ENCODE measurements around the gene FEM1B.
A peak's percentile ranks its signal among the peaks of the same experiment; 100 is the strongest.

The FEM1B gene

GRCh38 chr15:68321229-68321628 is 43.7 kb downstream of the FEM1B start:
- no peak for DNase-seq (ENCODE audit: low read depth, low spot score)

GRCh38 chr15:68322796-68323195 is 45.3 kb downstream of the FEM1B start:
- no peak for DNase-seq (ENCODE audit: low read depth, low spot score)

GRCh38 chr15:68325726-68326125 is 48.2 kb downstream of the FEM1B start:
- DNase-seq (ENCODE audit: low read depth, low spot score): no peak

GRCh38 chr15:68326711-68327354 is 49.3 kb downstream of the FEM1B start:
- no peak for DNase-seq (ENCODE audit: low read depth, low spot score)

- no peak for DNase-seq (ENCODE audit: low read depth, low spot score)
Observed at GRCh38 chr15:68328443-68328842, 50.9 kb downstream of the FEM1B start.

GRCh38 chr15:68328964-68329363 is 51.4 kb downstream of the FEM1B start:
- DNase-seq (ENCODE audit: low read depth, low spot score): no peak

GRCh38 chr15:68330416-68330815 is 52.9 kb downstream of the FEM1B start:
- DNase-seq (ENCODE audit: low read depth, low spot score): no peak

GRCh38 chr15:68330901-68331300 is 53.4 kb downstream of the FEM1B start:
- peak; percentile 22 for DNase-seq (ENCODE audit: low read depth, low spot score)

GRCh38 chr15:68332266-68332665 is 54.7 kb downstream of the FEM1B start:
- no peak for DNase-seq (ENCODE audit: low read depth, low spot score)

GRCh38 chr15:68333775-68334470 is 56.4 kb downstream of the FEM1B start:
- no peak for DNase-seq (ENCODE audit: low read depth, low spot score)

- no peak for DNase-seq (ENCODE audit: low read depth, low spot score)
Observed at GRCh38 chr15:68334661-68335124, 57.1 kb downstream of the FEM1B start.

GRCh38 chr15:68335251-68335650 is 57.7 kb downstream of the FEM1B start:
- DNase-seq (ENCODE audit: low read depth, low spot score): no peak

- no peak for DNase-seq (ENCODE audit: low read depth, low spot score)
Observed at GRCh38 chr15:68335655-68336054, 58.1 kb downstream of the FEM1B start.

- no peak for DNase-seq (ENCODE audit: low read depth, low spot score)
Observed at GRCh38 chr15:68336516-68336915, 59.0 kb downstream of the FEM1B start.

GRCh38 chr15:68337826-68338225 is 60.3 kb downstream of the FEM1B start:
- no peak for DNase-seq (ENCODE audit: low read depth, low spot score)

- DNase-seq (ENCODE audit: low read depth, low spot score): no peak
Observed at GRCh38 chr15:68339481-68339880, 61.9 kb downstream of the FEM1B start.

- no peak for DNase-seq (ENCODE audit: low read depth, low spot score)
Observed at GRCh38 chr15:68340726-68341671, 63.5 kb downstream of the FEM1B start.

- DNase-seq (ENCODE audit: low read depth, low spot score): no peak
Observed at GRCh38 chr15:68341760-68342725, 64.5 kb downstream of the FEM1B start.

GRCh38 chr15:68343579-68344225 is 66.2 kb downstream of the FEM1B start:
- no peak for DNase-seq (ENCODE audit: low read depth, low spot score)

- no peak for DNase-seq (ENCODE audit: low read depth, low spot score)
Observed at GRCh38 chr15:68344600-68344999, 67.1 kb downstream of the FEM1B start.

All from ELF-1 (cell line).